GM23338 (cell line): ENCODE results near the gene RSAD1. TPM values are rescaled to one million over a fixed set of nuclear protein-coding genes. Genes with fewer than 3 reads are reported as not detected.
A peak's percentile ranks its signal among the peaks of the same experiment; 100 is the strongest.

Experiments
- ATAC-seq: fragments of 200-7000 bp; cut with Tn5 transposase; 3 replicates; pipeline ENCODE4 v1.9.1; 2020
- DNase-seq: peaks from one replicate; pipeline ENCODE4 v3.0.0-alpha.2; 2015; ENCODE audit warnings: low spot score
- H2AFZ ChIP-seq: fragments of 200-600 bp; sonication (generic); 2 replicates; pipeline ENCODE4 v1.8.0; 2016; ENCODE audit warnings: antibody characterized with exemption, mild to moderate bottlenecking, moderate library complexity
- H3F3A ChIP-seq: fragments of 200-600 bp; sonication (generic); replicated peaks from 2 replicates; pipeline ENCODE4 v1.8.0; 2017; ENCODE audit warnings: antibody characterized with exemption, mixed run types, low read depth
- H3K27ac ChIP-seq: fragments of 200-600 bp; sonication (generic); 2 replicates; pipeline ENCODE4 v1.6.1; 2016; ENCODE audit warnings: low read depth
- H3K27me3 ChIP-seq: fragments of 200-600 bp; sonication (generic); 2 replicates; pipeline ENCODE4 v1.8.0; 2016; ENCODE audit warnings: mild to moderate bottlenecking, mixed run types, moderate library complexity; ENCODE audit not compliant: insufficient read depth
- H3K36me3 ChIP-seq: fragments of 200-600 bp; sonication (generic); 2 replicates; pipeline ENCODE4 v1.8.0; 2016; ENCODE audit warnings: mild to moderate bottlenecking; ENCODE audit not compliant: insufficient read depth
- H3K4me1 ChIP-seq: fragments of 200-600 bp; sonication (generic); 2 replicates; pipeline ENCODE4 v1.8.0; 2016; ENCODE audit warnings: mild to moderate bottlenecking, moderate library complexity; ENCODE audit not compliant: insufficient read depth
- H3K4me2 ChIP-seq: fragments of 200-600 bp; sonication (generic); 2 replicates; pipeline ENCODE4 v1.7.1; 2017; ENCODE audit warnings: mixed run types
- H3K4me3 ChIP-seq: fragments of 200-600 bp; sonication (generic); 2 replicates; pipeline ENCODE4 v1.6.1; 2016; ENCODE audit warnings: mixed run types
- H3K79me2 ChIP-seq: fragments of 200-600 bp; sonication (generic); replicated peaks from 2 replicates; pipeline ENCODE4 v1.8.0; 2017; ENCODE audit warnings: mild to moderate bottlenecking; ENCODE audit not compliant: insufficient read depth
- H3K9me2 ChIP-seq: fragments of 200-600 bp; sonication (generic); 2 replicates; pipeline ENCODE4 v1.8.0; 2017; ENCODE audit not compliant: insufficient read depth
- H4K20me1 ChIP-seq: fragments of 200-600 bp; sonication (generic); replicated peaks from 2 replicates; pipeline ENCODE4 v1.8.0; 2017; ENCODE audit warnings: mild to moderate bottlenecking; ENCODE audit not compliant: insufficient read depth
- H3K27ac Mint-ChIP-seq: 2 replicates; pipeline ENCODE4 v1.8.0; 2020; ENCODE audit warnings: inconsistent platforms, mild to moderate bottlenecking, moderate library complexity, mixed read lengths
- H3K27me3 Mint-ChIP-seq: 3 replicates; pipeline ENCODE4 v1.8.0; 2022; ENCODE audit warnings: low read depth, mild to moderate bottlenecking, moderate library complexity, mixed read lengths, inconsistent platforms; ENCODE audit not compliant: insufficient read depth, poor library complexity
- H3K36me3 Mint-ChIP-seq: 3 replicates; pipeline ENCODE4 v1.8.0; 2021; ENCODE audit warnings: low read depth, mild to moderate bottlenecking, inconsistent platforms, moderate library complexity, mixed read lengths
- H3K4me1 Mint-ChIP-seq: 3 replicates; pipeline ENCODE4 v1.8.0; 2020; ENCODE audit warnings: mild to moderate bottlenecking, inconsistent platforms, mixed read lengths
- H3K4me3 Mint-ChIP-seq: 3 replicates; pipeline ENCODE4 v1.8.0; 2021; ENCODE audit warnings: moderate library complexity, mild to moderate bottlenecking, inconsistent platforms, mixed read lengths
- H3K9me3 Mint-ChIP-seq: 3 replicates; pipeline ENCODE4 v1.8.0; 2020; ENCODE audit warnings: moderate library complexity, mild to moderate bottlenecking, inconsistent platforms, mixed read lengths
- EZH2 ChIP-seq: fragments of 200-600 bp; sonication (generic); IDR thresholded peaks from one replicate; pipeline ENCODE4 v1.8.0; 2017; ENCODE audit warnings: antibody characterized with exemption, mild to moderate bottlenecking, low read depth; ENCODE audit not compliant: unreplicated experiment
- JUNB ChIP-seq: IDR thresholded peaks from one replicate; pipeline ENCODE4 v1.6.1; 2016; ENCODE audit warnings: antibody characterized with exemption; ENCODE audit not compliant: unreplicated experiment
- NANOG ChIP-seq: IDR thresholded peaks from 2 replicates; pipeline ENCODE4 v1.6.1; 2016; ENCODE audit warnings: antibody characterized with exemption, borderline replicate concordance
- POLR2AphosphoS5 ChIP-seq: IDR thresholded peaks from 2 replicates; pipeline ENCODE4 v1.6.1; 2016; ENCODE audit warnings: antibody characterized with exemption, low read depth
- STAT1 ChIP-seq: IDR thresholded peaks from one replicate; pipeline ENCODE4 v1.6.1; 2016; ENCODE audit warnings: antibody characterized with exemption; ENCODE audit not compliant: unreplicated experiment
- polyA plus RNA-seq: library from polyadenylated mRNA; unstranded; fragments of >200 nt; fragmentation: Nextera tagmentation; extraction: Ambion mirVana; gene quantifications from 2 replicates; pipeline ENCODE4 v1.2.1, GENCODE V29; 2016
- total RNA-seq: library from RNA; depleted of rRNA; stranded (reverse); fragments of >200 nt; shearing (Covaris generic); gene quantifications from 2 replicates; pipeline ENCODE4 v1.2.3, GENCODE V29; 2014
- TF ChIP-seq, protein P1 (sequence below): IDR thresholded peaks from 2 replicates; pipeline ENCODE4 v1.6.1; 2016; ENCODE audit warnings: antibody characterized with exemption

The RSAD1 gene
- total and polyA plus RNA-seq, 2 experiments from 2014 or later = 18.4 to 28.7 TPM

DNA sequence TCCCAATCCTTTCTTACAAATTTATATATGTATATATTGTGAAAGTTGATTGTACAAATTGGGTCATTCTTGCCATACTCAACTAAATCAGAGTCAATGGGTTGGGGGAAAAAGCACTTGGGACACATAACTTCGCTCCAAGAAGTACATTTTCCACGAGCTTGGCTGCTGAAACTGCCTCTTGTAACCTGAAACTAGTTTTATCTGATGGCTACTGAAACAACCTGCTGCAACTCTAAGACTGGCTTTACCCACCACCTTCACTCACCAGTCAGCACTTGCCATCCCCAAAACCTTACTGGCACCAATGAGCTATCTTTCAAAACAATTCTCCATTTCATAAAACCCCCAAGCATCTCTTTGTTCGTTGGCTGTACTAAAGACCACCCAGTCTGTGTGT, 15.1 kb downstream of the RSAD1 start:
- H3K4me2 ChIP-seq = no peak overlapping the region
- DNase-seq (no peak), ATAC-seq (no peak)
- Mint-ChIP-seq H3K27me3 (peaks cover 4% of the 10 kb centered on the region), H3K27ac (no peak overlapping the region), H3K4me3 (no peak overlapping the region), H3K9me3 (no peaks in the 10 kb centered on the region), H3K36me3 (no peaks in the 10 kb centered on the region), H3K4me1 (no peaks in the 10 kb centered on the region)
- no peaks in the 10 kb centered on the region for H3K9me2 ChIP-seq
- H4K20me1 ChIP-seq = no peaks in the 10 kb centered on the region
- no peak overlapping the region for H2AFZ ChIP-seq
- no peaks in the 10 kb centered on the region for H3K4me1 ChIP-seq
- H3K36me3 ChIP-seq = no peaks in the 10 kb centered on the region
- no peak overlapping the region for H3K27ac ChIP-seq
- H3K4me3 ChIP-seq = no peak overlapping the region
- no peaks in the 10 kb centered on the region for H3K27me3 ChIP-seq
- no peak for TF ChIP-seq POLR2AphosphoS5
- no peak for TF ChIP-seq NANOG
- TF ChIP-seq EZH2 = no peak
- no peaks in the 10 kb centered on the region for H3K79me2 ChIP-seq
- H3F3A ChIP-seq = no peaks in the 10 kb centered on the region

DNA sequence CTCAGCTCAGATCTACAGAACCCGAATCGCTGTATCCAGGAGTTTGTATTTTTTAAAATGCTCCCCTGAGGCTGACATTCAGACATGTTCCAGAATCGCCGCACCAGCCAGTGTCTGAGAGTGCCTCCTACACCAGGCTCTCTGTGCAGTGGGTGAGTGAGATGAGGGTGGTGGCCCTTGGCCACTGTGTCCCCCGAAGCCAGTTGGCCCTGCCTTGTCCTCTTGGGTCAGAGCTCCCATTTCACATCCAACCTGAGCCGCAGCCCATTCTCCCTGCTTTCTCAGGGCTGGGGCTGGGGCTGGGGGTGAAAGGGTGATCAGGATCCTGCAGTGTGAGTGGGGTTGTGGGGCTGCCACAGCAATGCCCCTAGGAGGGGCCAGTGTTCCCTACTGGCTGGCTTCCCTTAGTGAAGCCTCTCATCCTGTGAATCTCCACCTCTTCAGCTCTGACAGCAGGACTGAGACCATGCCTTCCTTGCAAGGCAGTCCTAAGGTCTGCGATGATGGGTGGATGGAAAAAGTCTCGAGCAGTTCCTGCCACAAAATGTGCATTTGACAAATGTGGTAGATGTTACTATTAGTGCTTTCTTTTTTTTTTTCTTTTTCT, 16.7 kb downstream of the RSAD1 start:
- Histone ChIP-seq H3K4me1 (no peaks in the 10 kb centered on the region), H3K4me2 (no peak overlapping the region), H2AFZ (no peak overlapping the region), H4K20me1 (no peaks in the 10 kb centered on the region), H3K27me3 (no peaks in the 10 kb centered on the region), H3K79me2 (no peaks in the 10 kb centered on the region), H3K27ac (no peak overlapping the region), H3F3A (no peaks in the 10 kb centered on the region), H3K9me2 (no peaks in the 10 kb centered on the region), H3K36me3 (no peaks in the 10 kb centered on the region), H3K4me3 (no peak overlapping the region)
- Mint-ChIP-seq H3K4me3 (no peak overlapping the region), H3K36me3 (no peaks in the 10 kb centered on the region), H3K9me3 (no peaks in the 10 kb centered on the region), H3K27ac (no peak overlapping the region), H3K27me3 (peaks cover 4% of the 10 kb centered on the region), H3K4me1 (no peaks in the 10 kb centered on the region)
- TF ChIP-seq STAT1 (no peak), JUNB (no peak), POLR2AphosphoS5 (no peak)
- TF ChIP-seq, protein P1, sequence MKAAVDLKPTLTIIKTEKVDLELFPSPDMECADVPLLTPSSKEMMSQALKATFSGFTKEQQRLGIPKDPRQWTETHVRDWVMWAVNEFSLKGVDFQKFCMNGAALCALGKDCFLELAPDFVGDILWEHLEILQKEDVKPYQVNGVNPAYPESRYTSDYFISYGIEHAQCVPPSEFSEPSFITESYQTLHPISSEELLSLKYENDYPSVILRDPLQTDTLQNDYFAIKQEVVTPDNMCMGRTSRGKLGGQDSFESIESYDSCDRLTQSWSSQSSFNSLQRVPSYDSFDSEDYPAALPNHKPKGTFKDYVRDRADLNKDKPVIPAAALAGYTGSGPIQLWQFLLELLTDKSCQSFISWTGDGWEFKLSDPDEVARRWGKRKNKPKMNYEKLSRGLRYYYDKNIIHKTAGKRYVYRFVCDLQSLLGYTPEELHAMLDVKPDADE = no peak
- ATAC-seq (peak; percentile 54), DNase-seq (no peak)

DNA sequence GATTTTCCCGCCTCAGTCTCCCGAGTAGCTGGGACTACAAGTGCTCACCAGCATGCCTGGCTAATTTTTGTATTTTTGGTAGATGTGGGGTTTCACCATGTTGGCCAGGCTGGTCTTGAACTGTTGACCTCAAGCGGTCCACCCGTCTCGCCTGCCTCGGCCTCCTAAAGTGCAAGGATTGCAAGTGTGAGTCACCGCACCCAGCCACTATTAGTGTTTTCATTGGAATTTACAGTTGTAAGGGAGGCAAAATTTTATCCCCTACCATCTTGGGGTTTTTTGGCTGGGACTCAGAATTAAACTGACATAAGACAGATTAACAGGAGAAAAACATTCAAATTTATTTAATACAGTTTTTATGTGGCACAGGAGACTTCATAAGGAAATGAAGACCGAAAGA, 17.3 kb downstream of the RSAD1 start:
- Mint-ChIP-seq H3K4me3 (no peak overlapping the region), H3K4me1 (no peaks in the 10 kb centered on the region), H3K27ac (no peak overlapping the region), H3K9me3 (no peaks in the 10 kb centered on the region), H3K27me3 (peaks cover 4% of the 10 kb centered on the region), H3K36me3 (no peaks in the 10 kb centered on the region)
- no peaks in the 10 kb centered on the region for H3F3A ChIP-seq
- DNase-seq = no peak
- no peaks in the 10 kb centered on the region for H3K9me2 ChIP-seq
- no peak for ATAC-seq
- H3K4me2 ChIP-seq = no peak overlapping the region
- no peaks in the 10 kb centered on the region for H3K4me1 ChIP-seq
- no peaks in the 10 kb centered on the region for H3K27me3 ChIP-seq
- H3K27ac ChIP-seq = no peak overlapping the region
- no peak for TF ChIP-seq NANOG
- H3K79me2 ChIP-seq = no peaks in the 10 kb centered on the region
- H3K36me3 ChIP-seq = no peaks in the 10 kb centered on the region
- H3K4me3 ChIP-seq = no peak overlapping the region
- no peaks in the 10 kb centered on the region for H4K20me1 ChIP-seq
- H2AFZ ChIP-seq = no peak overlapping the region
